NCI-H146 treated with DMSO at 0.1 percent for 48 hours (cell line): Measurements from ENCODE around the gene MAST2.
"Not testable (repeated sequence)": the region's sequence is repeated elsewhere in the genome, so short reads cannot be mapped to it uniquely, and the experiment has no call there.

Experiments used
- DNase-seq: peaks from one replicate; lab custom pipeline; 2025; ENCODE audit not compliant: unreplicated experiment; lab: John Stamatoyannopoulos, UW

The MAST2 gene

GRCh38 chr1:46056325-46056724 lies 252.9 kb downstream of the MAST2 start:
- DNase-seq = no peak

GRCh38 chr1:46057215-46057614 lies 253.8 kb downstream of the MAST2 start:
- not testable (repeated sequence) for DNase-seq

GRCh38 chr1:46057781-46058180 lies 254.4 kb downstream of the MAST2 start:
- no peak for DNase-seq

- DNase-seq = no peak
These were observed 255.5 kb downstream of the MAST2 start for GRCh38 chr1:46058936-46059335.

GRCh38 chr1:46061146-46061545 lies 257.7 kb downstream of the MAST2 start:
- DNase-seq = no peak

- DNase-seq = no peak
These were observed 259.4 kb downstream of the MAST2 start for GRCh38 chr1:46062651-46063319.

GRCh38 chr1:46064708-46065107 lies 261.3 kb downstream of the MAST2 start:
- DNase-seq = no peak

- no peak for DNase-seq
These were observed 262.0 kb downstream of the MAST2 start for GRCh38 chr1:46065405-46065804.

GRCh38 chr1:46067652-46068051 lies 264.2 kb downstream of the MAST2 start:
- no peak for DNase-seq

- DNase-seq = no peak
These were observed 265.1 kb downstream of the MAST2 start for GRCh38 chr1:46068525-46068924.

- no peak for DNase-seq
These were observed 266.9 kb downstream of the MAST2 start for GRCh38 chr1:46070164-46070814.

- DNase-seq = no peak
These were observed 269.6 kb downstream of the MAST2 start for GRCh38 chr1:46072975-46073374.

GRCh38 chr1:46076343-46076742 lies 272.9 kb downstream of the MAST2 start:
- DNase-seq = no peak

GRCh38 chr1:46077644-46078043 lies 274.2 kb downstream of the MAST2 start:
- DNase-seq = no peak

- DNase-seq = no peak
These were observed 276.8 kb downstream of the MAST2 start for GRCh38 chr1:46080257-46080656.

GRCh38 chr1:46081206-46081605 lies 277.8 kb downstream of the MAST2 start:
- no peak for DNase-seq

- no peak for DNase-seq
These were observed 278.2 kb downstream of the MAST2 start for GRCh38 chr1:46081619-46082018.

- no peak for DNase-seq
These were observed 280.2 kb downstream of the MAST2 start for GRCh38 chr1:46083579-46083978.

GRCh38 chr1:46084553-46085451 lies 281.4 kb downstream of the MAST2 start:
- DNase-seq = no peak
